Uterus (tissue), 2 donors: ENCODE data around the gene TOP3A.

Experiments
- CTCF ChIP-seq, 4 experiments: fragments of 200-600 bp in 2 of 4; fragments of 450-650 bp in 2 of 4; sonication (generic) in 2 of 4; IDR thresholded peaks; one replicate each; pipeline ENCODE4 v1.5.1; 2016 to 2019; ENCODE audit warnings: antibody characterized with exemption in 4 of 4, mild to moderate bottlenecking in 2 of 4, moderate library complexity in 1 of 4
- POLR2A ChIP-seq, 2 donors: fragments of 450-650 bp; IDR thresholded peaks; one replicate each; pipeline ENCODE4 v1.6.1; 2016; ENCODE audit warnings: antibody characterized with exemption in 2 of 2, mild to moderate bottlenecking in 1 of 2, moderate library complexity in 1 of 2

- TF ChIP-seq CTCF (IDR thresholded peaks at IDR 0.05) (no peak), POLR2A (IDR thresholded peaks at IDR 0.05) (no peak)
Observed at GRCh38 chr17:18253947-18254821, 60.6 kb downstream of the TOP3A start.
